Dedifferentiated amniotic fluid mesenchymal stem cell (primary cell): ENCODE measurements around the gene CBX6.

Experiments
- DNase-seq: peaks from one replicate; pipeline ENCODE4 v3.0.0-alpha.2; 2016; ENCODE audit errors: extremely low spot score

The CBX6 gene

DNA sequence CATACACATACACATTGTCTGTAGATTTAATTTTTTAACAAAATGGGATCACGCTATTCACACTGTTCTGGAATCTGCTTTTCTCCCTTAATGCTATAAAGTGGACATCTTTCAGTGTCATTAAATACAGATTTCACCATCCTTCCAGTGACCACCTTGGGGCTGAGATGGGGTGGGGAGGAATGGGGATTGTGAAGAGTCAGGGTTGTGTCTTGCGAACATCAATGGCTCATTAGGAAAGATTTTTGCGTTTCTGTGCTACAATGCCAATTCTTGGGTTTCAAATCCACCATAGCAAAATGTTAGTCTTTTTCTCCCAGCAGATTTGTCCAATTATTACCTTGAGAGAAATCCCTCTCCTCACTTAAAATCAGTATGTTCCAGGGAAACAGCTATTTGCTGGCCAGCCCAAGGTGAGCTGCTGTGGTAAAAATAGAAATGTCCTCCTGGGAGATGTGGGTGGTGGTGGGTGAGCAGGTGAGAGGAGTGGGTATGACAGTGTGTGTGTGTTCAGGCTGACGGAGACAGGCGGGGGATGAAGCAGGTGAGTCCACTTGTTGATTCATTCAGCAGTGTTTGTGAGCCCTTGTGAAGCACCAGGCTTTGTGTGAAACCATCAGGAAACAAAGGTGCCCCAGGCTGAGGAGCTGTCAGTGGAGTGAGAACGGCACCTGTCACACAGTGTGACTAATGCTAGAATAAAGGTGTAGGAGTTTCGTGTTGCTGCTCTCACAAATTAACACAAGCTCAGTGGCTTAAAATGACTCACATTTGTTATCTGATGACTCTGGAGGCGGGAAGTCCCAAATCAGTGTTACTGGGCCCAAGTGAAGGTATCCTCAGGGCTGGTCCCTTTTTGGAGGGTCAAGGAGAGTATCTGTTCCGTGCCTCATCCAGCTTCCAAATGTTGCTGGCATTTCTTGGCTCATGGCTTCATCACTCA lies 1.7 kb upstream of the CBX6 start:
- DNase-seq = no peak

DNA sequence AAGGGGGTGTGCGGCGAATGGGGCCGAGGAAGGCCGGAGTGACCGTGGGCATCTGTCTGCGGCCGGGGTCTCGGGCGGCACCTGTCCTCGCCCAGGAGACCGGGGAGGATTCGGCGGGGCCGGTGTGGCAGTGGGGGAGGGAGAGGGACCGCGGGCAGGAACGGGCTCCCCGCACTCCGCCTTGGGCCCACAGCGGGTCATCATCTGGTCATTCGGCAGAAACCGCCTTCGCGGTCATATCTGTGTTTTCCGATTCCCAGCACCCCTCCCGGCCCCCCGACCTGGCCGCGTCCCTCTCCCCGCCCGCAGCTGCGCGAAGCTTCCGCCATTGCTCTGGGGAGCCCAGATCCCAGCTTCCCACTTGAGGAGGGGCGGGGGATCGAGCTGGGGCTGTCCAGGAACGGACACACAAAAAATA lies 824 bp upstream of the CBX6 start:
- peak; percentile 56 for DNase-seq

DNA sequence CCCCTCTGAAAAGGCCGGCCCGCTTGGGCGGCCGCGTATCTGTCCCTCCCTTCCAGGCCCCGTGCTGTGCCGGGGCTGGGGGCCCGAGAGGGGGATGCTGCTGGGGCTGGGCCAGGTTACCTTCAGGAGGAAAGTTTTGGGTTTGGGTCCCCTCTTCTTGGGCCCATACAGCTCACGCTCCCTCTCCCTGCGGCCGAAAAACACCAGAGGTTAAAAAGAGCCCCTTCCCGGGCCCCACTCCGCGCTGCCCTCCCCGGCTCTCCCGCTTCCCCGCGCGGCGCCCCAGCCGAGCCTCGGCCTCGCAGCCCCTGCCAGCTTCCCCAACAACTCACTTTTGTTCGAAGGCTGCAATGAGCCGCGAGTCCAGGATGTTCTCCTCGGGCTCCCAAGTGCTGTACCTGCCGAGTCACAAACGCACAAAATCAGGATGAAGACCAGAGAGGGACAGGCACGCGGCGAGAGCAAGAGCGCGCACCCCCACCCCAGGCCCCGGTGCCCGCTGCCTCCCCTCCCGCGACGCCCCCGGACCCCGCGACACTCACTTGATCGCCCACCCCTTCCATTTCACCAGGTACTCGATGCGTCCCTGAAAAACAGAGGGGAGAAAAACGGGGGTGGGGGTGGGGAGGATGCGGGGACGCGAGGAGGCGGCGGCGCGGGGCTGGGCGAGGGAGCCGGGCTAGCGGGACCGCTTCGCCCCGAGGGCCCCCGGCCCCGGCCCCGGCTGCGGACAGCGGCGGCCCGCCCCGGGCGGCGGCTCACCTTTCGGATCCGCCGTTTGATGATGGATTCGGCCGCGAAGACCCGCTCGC lies 450 bp downstream of the CBX6 start:
- DNase-seq = peak; percentile 17

DNA sequence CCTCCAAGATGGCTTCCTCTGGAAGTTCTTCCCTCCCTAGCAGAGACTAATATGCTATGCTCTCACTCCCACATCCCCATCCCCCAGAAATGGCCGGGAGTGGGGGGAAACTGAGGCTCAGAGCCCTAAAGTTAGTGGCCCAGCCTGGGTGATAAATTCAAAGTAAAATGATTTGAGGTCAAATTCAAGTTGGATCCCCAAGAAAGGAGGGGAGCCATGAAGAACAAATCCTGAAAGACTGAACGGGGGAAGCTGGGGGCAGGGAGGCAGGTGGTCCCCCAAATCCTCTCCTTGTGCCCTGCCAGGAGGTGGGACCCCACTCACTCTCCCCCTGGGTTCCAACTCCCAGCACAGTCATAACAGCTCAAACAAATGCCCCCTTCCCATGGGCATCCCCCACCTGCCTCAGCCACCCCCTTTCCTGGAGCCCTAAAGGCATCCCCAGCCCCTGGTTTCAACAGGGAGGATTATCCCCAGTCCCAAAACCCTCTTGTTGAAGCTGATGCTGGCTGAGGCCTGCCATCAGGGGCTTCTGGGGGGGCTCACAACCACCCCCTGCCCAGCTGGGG lies 1.1 kb downstream of the CBX6 start:
- no peak for DNase-seq

DNA sequence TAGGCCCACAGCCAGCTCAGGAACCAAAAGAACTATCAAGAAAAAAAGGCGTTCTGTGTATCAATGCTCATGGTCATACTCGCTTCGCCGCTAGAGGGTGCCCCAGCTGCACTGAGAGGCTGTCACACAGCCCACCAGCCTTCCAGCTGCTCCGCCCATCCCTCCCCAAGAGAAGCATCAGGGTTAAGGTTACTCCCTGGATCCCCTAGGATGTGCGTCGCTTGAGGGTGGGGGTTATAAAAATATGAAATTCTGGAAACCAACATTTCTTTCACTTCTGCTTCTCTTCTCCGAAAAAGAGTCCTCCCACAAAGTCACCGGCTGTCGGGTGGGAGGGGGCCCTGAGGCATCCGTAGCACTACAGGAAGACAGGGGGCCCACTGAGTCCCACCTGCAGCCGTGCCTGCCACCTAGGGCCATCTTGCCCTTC lies 1.7 kb downstream of the CBX6 start:
- peak; percentile 84 for DNase-seq

DNA sequence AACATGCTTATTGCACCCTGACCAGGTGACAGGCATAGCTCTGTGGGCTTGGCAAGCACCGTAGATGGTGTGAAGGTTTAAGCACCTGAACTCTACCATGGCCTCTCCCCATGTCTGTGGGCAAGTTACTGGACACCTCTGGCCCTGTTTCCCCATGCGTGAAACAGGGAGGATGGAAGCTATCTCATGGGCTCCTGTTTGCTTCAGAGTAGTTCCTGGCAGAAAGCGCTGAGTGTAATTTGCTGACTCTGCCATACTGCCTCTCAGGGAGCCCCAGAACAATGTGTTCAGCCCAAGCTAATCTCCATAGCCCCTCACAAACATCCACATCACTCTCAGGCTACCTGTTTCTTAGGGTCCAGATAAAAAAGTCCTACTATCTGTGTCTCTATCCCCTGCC lies 2.4 kb downstream of the CBX6 start:
- DNase-seq = no peak

DNA sequence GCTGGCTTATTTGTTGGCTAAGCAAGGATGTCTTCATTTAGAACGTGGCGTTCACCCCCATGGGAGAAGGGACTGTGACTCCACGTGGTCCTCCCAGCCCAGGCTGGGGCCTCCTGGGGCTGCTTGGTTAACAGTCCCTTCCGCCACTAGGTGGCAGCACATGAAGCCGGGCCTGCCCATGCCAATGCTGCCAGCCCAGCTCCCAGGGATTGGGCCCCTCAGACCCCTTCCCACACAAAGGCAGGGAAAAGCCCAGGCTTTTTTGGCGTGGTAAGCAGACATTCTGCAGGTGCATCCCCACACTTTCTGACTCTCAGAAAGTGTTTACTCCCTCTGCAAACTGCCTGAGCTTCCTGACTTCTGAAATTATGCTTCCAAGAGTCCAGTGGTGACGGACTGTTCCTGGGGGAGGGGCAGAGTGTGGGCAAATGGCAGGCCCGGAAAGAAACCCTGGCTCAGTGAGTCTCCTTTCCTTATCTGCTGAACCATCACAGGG lies 3.1 kb downstream of the CBX6 start:
- DNase-seq = peak; percentile 57

DNA sequence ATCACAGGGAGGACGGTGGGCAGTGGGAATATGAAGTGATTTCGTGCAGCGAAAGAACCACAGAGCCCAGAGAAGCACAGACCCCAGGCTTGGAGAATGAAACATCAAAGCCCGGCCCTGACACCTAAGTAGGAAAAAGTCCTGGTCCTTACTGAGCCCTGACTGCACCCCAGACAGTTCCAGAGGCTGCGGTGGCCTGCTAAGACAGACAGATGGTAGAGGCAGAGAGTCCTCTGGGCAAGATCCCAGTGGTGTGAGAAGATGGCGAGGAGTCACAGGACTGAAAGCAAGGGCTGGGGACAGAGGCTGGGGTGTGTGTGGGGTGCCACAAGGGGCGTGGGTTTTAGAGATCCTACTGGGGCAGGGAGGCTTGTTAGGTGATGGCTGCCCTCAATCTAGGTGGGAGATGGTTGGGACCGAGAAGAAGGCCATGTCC lies 3.7 kb downstream of the CBX6 start:
- DNase-seq = no peak

DNA sequence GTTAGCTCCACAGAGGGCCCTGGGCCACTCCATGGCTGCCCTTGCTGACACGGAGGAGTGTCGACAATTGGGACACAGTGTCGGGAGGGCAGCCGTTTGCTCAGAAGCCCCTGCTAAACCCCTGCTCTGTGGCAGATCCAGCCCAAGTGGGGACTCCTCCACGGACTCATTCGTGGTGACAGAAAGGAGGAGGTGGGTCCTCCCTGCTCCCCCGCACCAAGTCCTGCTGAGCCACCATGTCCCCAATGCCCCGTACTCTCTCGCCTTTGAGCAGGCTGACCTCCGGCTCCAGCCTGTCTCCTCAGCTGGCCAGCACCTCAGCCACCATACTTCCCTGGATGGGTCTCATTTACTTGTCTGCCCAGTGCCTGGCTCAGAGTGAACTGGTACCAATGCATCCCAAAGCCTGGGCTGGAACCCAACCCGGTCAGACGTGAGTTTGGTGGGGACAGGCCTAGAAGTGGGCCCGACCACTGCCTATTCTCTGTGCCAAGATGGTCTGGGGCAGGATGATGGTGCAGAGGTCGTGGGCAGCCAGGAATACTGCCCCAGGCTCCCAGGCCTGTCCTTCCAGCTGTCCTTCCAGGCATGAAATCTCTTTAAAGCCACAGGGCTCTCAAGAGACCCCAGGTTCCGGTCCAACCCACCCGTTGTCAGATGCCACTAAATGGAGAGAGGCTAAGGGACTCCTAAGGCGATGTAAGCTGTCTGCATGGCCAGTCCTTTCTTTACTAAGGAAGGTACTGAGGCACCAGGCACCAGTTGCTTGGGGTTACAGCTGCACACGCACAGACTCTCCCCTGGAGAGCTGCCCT lies 4.3 kb downstream of the CBX6 start:
- DNase-seq = no peak

DNA sequence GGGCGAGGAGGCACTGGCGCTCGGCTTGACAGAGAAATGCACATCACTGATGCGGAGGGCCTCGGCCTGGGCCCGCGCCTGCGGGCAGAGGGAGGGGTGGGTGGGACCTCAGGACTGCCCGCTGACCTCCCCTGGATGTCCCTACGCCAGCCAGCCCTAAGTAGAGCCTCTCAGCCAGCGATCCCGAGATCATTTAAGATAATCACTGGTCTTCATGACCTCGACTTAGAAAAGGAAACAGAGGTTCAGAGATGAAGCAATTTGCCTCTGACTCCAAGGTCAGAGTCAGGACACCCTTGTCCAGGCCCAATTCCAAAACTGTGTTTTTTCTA lies 4.9 kb downstream of the CBX6 start:
- no peak for DNase-seq

DNA sequence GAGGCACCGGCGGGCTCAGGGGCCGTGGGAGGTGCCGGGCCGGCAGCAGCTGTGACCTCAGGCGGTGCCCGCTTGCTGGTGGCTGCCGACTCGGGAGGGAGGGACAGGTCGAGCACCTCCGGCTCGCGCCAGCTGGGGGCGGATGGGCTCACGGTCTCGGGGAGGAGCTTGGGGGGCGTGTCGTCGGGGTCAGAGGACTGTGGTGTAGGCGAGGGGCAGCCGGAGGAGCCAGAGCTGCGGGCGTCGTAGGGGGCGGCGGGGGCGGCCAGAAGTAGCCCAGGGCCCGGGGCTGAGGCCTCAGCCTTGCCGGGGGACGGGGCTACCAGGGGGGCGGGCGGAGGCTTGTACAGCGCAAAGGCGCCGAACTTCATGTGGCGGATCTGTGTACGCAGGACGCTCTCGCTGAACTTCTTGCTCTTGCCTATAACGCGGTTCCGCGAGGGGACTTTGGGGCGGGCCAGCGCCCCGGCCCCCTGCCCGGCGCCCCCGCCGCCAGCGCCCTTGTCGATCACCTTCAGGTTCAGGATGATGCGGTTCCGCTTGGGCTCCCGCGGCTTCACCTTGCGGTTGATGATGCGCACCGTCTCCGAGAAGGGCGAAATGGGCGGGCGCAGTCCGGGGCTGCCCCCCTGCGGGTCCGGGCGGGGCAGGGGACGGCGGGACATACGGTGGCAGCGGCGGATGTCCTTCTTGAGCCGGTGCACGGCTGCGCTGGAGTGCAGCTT lies 5.5 kb downstream of the CBX6 start:
- DNase-seq = no peak

DNA sequence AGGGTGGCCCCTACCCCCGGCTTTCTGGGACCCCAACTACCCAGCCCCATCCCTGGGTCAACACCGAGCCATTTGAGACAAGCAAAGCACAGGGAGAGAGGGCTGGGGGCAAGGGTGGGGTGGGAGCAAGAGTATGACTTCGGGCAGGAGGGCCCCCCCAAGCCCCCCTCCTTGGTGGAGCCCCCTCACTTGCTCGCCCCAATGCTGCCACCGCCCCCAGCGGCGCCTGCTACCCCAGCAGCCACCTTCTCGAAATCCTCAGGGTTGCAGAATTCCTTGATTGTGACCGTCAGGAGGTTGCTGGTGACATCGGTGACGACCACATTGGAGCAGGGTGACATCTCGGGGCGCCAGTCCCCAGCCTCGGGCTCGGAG lies 6.0 kb downstream of the CBX6 start:
- DNase-seq = no peak

DNA sequence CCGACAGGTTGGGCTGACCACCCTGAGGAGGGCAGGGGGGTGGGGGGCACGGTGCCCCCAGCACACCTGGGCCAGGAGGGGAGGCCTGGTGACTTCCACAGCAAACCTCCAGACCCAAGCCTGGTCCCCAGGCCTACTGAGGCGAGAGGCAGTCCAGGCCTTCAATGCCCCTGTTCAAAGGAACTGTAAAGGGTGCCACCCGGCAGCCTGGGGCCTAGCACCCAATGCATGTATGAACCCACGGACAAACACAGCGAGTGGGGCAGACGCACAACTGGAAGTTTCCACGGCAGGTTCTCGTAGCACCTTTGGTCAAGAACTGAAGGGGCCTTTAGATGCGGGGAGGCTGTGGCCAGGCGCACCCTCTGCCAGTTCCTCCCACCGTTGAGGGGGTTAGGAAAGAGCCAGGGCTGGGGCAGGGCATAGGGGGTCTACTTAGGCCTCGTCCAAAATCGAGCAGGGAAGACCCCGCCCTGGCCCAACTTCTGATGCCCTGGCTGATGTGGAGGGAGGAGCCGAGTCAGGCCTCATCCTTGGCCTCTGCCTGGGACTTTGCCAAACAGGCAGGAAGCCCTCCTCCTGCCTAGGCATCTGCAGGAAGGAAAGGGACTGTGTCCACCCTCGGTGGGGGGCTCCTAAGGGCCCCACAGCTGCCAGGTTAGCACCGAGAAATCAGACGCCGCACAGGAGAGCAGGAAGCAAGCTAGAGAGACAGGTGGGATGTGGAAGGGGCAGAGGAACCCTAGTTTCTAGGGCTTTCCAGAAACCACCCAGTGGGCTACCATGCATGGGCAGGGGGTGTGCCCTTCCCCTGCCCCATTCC lies 6.6 kb downstream of the CBX6 start:
- DNase-seq = no peak

DNA sequence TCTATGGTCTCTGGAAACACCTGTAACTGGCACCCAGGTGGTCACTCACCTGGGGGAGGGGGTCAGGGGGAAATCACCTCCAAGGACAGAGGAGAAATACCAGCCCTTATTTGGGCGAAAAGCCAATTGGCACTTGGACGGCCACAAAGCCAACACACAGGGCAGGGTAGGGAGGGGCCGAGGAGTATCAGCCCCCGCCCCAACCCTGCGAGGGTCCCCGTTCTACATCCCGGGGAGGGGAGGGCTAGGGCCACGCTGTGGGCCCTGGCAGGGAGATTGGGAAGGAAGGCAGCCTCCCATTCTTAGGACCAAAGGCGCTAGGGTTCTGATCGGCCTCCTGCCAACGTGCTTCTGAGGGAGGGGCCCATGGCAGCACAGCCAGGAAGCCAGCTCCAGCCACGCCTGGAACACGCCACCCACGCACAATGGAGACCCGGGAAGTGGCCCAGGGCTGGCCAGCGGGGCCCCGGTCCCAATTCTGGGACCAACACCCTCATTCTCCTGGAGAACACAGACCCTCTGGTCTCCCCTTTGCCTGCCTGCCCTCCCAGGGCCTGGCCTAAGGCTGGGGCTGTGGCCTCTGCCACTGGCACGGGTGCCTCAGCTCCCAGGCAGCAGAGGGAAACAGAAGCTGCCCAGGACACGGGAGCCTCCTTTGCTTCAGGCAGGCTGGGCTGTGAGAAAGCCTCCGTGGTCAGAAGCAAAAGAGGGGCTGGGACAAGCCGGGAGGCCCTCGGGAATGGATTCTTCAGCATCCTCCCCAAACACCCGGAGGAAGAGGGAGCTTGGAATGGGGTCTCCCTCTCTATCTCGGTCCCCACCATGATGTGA lies 7.4 kb downstream of the CBX6 start:
- DNase-seq = no peak

DNA sequence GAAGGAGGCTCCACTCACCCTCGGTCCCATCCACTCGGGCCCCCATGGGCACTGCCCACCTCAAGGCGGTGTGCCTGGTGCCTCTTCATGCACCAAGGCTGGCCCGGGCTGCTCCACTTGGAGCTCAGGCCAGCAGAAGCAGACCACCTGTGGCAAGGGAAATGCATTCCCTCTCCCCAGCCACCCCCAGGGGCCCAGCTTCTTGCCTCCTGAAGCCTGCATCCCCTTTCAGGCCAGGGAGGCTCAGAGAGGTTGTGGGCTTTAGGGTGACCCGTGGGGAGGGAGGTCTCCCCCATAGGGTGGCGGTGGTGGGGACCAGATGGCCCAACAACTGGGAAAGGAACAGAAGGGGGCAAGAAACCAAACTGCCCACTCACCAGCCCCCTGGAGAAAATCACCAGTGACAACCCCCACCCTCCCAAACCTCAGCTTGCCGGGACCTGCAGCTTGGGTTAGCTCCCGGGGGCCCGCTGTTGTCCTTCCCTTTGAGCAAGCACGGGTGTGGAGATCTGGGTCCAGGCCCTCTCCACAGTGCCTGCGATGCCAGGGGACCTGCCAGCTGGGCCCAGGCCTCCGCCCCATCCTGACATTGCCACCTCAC lies 8.4 kb downstream of the CBX6 start:
- no peak for DNase-seq

DNA sequence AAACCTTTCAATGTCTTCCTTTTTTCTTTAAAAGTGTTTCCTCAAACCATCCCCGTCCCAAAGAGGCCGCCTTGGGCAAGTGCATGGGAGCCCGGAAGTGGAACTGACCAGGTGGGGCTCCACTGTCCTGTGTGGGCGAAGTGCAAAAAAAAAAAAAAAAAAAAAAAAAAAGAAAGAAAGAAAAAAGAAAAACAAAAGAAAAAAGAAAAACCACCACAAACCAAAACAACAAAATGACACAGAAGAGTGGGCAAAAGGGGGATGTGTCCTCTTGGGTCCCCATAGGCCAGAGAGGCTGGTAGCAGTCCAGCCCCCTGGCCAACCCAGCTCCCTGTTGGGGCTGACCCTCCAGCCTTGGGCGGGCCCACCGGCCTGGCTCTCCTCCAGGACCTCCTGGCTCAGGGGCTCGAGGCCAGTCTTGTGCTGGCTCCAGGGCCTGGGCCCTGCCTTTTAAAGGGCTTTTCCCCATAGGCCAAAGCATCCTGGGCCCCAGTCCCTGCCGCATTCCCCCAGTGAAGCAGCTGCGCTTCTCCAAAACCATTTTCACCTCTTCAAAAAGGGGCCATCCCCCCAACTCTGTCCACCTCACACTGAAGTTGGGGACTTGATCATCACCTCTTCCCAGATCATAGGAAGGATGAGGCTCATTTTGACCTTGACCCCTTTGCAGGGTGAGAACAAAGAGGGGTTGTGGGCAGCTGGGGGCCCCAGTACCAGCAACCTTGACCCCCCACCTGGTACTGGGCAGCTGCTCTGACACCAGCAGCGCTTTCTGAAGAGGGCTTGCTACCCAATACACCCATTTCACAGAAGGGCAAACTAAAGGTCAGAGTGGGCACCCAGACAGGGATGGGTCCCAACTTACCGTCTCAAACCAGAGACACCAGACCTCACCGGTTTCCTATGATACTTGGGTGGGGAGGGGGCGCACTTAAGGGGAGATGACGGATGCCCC lies 9.4 kb downstream of the CBX6 start:
- no peak for DNase-seq

DNA sequence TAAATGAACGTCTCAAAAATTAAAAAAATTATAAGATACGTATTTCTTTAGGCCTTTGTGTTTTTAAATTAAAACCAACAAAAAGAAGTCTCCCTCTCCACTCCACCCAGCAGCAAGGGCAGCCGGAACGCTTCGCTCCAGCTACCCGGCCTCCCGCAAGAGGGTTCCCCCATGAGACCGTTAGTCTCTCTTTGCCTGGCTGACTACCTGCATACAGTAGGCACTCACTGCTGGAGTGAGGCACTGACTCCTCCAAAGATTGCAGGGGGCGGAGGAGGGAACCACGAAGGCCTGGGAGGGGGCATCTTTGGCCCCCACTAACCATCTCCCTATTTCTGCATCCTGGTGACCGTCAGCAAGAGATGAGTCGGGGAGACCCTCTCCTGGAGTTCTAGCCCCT lies 10.1 kb downstream of the CBX6 start:
- no peak for DNase-seq
